HL-60 (cell line): Measurements from ENCODE around the gene SUSD4.

ENCODE experiments used
- DNase-seq, 2 experiments: peaks; one replicate each; pipeline ENCODE4 v3.0.0-alpha.2; 2010 to 2020; ENCODE audit warnings: low read depth in 1 of 2, low spot score in 1 of 2
- H3K27ac ChIP-seq: fragments of 250-450 bp; sonication (Bioruptor Pico); replicated peaks from 2 replicates; pipeline ENCODE4 v1.5.1; 2020; ENCODE audit warnings: mild to moderate bottlenecking, moderate library complexity
- H3K27me3 ChIP-seq: fragments of 250-450 bp; sonication (Bioruptor Pico); 2 replicates; pipeline ENCODE4 v1.5.1; 2021; ENCODE audit warnings: mild to moderate bottlenecking, moderate library complexity; ENCODE audit not compliant: insufficient read depth, poor library complexity, severe bottlenecking
- H3K4me3 ChIP-seq: replicated peaks from 2 replicates; pipeline ENCODE4 v1.5.1; 2011; ENCODE audit warnings: mild to moderate bottlenecking, control low read depth, low read length; ENCODE audit not compliant: insufficient read depth
- CTCF ChIP-seq: IDR thresholded peaks from one replicate; pipeline ENCODE4 v1.5.1; 2011; ENCODE audit warnings: low read length, control low read depth, inconsistent platforms; ENCODE audit not compliant: insufficient read depth
- GABPA ChIP-seq: IDR thresholded peaks from 2 replicates; pipeline ENCODE4 v1.6.1; 2012; ENCODE audit warnings: low read depth
- POLR2AphosphoS5 ChIP-seq: IDR thresholded peaks from 2 replicates; pipeline ENCODE4 v1.6.1; 2012; ENCODE audit warnings: low read depth
- SPI1 ChIP-seq: IDR thresholded peaks from 2 replicates; pipeline ENCODE4 v1.6.1; 2012; ENCODE audit warnings: low read depth, mild to moderate bottlenecking, borderline replicate concordance
- TF ChIP-seq, protein P1 (sequence below): IDR thresholded peaks from 2 replicates; pipeline ENCODE4 v1.6.1; 2012; ENCODE audit warnings: low read depth; ENCODE audit not compliant: insufficient replicate concordance

SUSD4 gene

DNA sequence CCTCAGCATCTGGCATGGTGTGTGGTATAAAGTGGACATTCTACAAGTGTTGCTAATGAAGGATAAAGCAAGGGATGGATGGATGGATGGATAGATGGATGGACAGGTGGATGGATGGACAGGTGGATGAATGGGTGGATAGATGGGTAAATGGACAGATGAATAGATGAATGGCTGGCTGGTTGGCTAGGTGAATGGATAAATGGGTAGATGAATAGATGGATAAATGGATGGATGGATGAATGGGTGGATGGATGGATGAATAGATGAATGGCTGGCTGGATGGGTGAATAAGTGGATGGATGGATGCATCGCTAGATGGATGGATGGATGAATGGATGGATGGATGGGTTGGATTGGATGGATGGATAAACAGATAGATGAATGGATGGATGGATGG is 66.2 kb downstream of the SUSD4 start:
- DNase-seq = no peak
- TF ChIP-seq GABPA = no peak
- H3K27me3 ChIP-seq = no peaks in the 10 kb centered on the region
- no peak overlapping the region for H3K27ac ChIP-seq
- H3K4me3 ChIP-seq = no peak overlapping the region

DNA sequence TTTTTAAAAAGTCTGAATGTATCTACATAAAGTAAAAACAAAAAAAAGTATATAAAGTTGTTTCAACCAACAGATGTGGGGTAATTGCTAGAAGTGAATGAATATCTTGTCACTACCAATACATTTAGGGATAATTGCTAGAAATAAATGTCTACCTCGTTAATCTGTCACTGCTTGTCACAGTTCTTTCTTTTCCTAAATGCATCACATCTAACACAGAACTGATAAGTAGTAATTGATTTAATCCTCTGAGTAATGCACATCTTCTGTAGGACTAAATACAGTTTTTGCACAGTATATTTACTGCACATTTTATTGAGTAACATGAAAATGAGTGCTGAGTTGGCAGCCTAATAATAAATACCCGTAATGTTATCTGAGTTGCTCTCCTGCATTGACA is 72.2 kb downstream of the SUSD4 start:
- H3K4me3 ChIP-seq = no peak overlapping the region
- peaks cover 4% of the 10 kb centered on the region for H3K27me3 ChIP-seq
- H3K27ac ChIP-seq = no peak overlapping the region
- no peak for DNase-seq
- TF ChIP-seq, protein P1, sequence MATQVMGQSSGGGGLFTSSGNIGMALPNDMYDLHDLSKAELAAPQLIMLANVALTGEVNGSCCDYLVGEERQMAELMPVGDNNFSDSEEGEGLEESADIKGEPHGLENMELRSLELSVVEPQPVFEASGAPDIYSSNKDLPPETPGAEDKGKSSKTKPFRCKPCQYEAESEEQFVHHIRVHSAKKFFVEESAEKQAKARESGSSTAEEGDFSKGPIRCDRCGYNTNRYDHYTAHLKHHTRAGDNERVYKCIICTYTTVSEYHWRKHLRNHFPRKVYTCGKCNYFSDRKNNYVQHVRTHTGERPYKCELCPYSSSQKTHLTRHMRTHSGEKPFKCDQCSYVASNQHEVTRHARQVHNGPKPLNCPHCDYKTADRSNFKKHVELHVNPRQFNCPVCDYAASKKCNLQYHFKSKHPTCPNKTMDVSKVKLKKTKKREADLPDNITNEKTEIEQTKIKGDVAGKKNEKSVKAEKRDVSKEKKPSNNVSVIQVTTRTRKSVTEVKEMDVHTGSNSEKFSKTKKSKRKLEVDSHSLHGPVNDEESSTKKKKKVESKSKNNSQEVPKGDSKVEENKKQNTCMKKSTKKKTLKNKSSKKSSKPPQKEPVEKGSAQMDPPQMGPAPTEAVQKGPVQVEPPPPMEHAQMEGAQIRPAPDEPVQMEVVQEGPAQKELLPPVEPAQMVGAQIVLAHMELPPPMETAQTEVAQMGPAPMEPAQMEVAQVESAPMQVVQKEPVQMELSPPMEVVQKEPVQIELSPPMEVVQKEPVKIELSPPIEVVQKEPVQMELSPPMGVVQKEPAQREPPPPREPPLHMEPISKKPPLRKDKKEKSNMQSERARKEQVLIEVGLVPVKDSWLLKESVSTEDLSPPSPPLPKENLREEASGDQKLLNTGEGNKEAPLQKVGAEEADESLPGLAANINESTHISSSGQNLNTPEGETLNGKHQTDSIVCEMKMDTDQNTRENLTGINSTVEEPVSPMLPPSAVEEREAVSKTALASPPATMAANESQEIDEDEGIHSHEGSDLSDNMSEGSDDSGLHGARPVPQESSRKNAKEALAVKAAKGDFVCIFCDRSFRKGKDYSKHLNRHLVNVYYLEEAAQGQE = no peak
- TF ChIP-seq SPI1 (no peak), POLR2AphosphoS5 (no peak), CTCF (no peak), GABPA (no peak)

- Histone ChIP-seq H3K4me3 (no peak overlapping the region), H3K27me3 (peaks cover 4% of the 10 kb centered on the region), H3K27ac (no peak overlapping the region)
- TF ChIP-seq, protein P1 = no peak
- no peak for TF ChIP-seq GABPA
- TF ChIP-seq CTCF = no peak
- no peak for TF ChIP-seq POLR2AphosphoS5
- TF ChIP-seq SPI1 = no peak
- DNase-seq = no peak
Observed at GRCh38 chr1:223290397-223290796, 73.6 kb downstream of the SUSD4 start.

- Histone ChIP-seq H3K27me3 (peaks cover 4% of the 10 kb centered on the region), H3K4me3 (no peak overlapping the region), H3K27ac (no peak overlapping the region)
- TF ChIP-seq GABPA (no peak), POLR2AphosphoS5 (no peak), SPI1 (no peak), CTCF (no peak)
- TF ChIP-seq, protein P1 = no peak
- DNase-seq = peak in 1 of 2 experiments; percentile 12
Observed at GRCh38 chr1:223289621-223290020, 74.4 kb downstream of the SUSD4 start.
